HG03442 (cell line): ENCODE results near the gene THSD8.
A peak's percentile ranks its signal among the peaks of the same experiment; 100 is the strongest.
"Not testable (repeated sequence)": the region's sequence is repeated elsewhere in the genome, so short reads cannot be mapped to it uniquely, and the experiment has no call there.

ENCODE experiments used
- ATAC-seq: cut with Tn5 transposase; IDR thresholded peaks from one replicate; pipeline ENCODE4 v1.9.1; 2021; ENCODE audit warnings: mild to moderate bottlenecking, moderate library complexity; ENCODE audit not compliant: unreplicated experiment

Gene THSD8

GRCh38 chr19:12792051-12792852 lies 9.6 kb upstream of the THSD8 start:
- no peak for ATAC-seq

GRCh38 chr19:12792853-12793289 lies 9.0 kb upstream of the THSD8 start:
- ATAC-seq, result no peak

- ATAC-seq, result peak; percentile 33
Measured at GRCh38 chr19:12793290-12794195, 8.3 kb upstream of the THSD8 start.

- no peak for ATAC-seq
Measured at GRCh38 chr19:12794196-12794941, 7.5 kb upstream of the THSD8 start.

- ATAC-seq, result no peak
Measured at GRCh38 chr19:12794971-12795381, 6.9 kb upstream of the THSD8 start.

GRCh38 chr19:12796146-12797071 lies 5.5 kb upstream of the THSD8 start:
- no peak for ATAC-seq

- ATAC-seq, result no peak
Measured at GRCh38 chr19:12797141-12797587, 4.7 kb upstream of the THSD8 start.

- not testable (repeated sequence) for ATAC-seq
Measured at GRCh38 chr19:12797607-12798006, 4.3 kb upstream of the THSD8 start.

GRCh38 chr19:12799742-12800465 lies 2.0 kb upstream of the THSD8 start:
- ATAC-seq, result no peak

GRCh38 chr19:12800466-12800770 lies 1.5 kb upstream of the THSD8 start:
- no peak for ATAC-seq

- no peak for ATAC-seq
Measured at GRCh38 chr19:12800923-12801465, 875 bp upstream of the THSD8 start.

- no peak for ATAC-seq
Measured at GRCh38 chr19:12802267-12803106, 618 bp downstream of the THSD8 start.

GRCh38 chr19:12804051-12804450 lies 2.2 kb downstream of the THSD8 start:
- no peak for ATAC-seq

GRCh38 chr19:12806242-12807081 lies 4.6 kb downstream of the THSD8 start, which contains the start of gene RNASEH2A:
Gene RNASEH2A (plus strand): TSS chr19:12806584. CDS start chr19:12806674, 90 bp downstream.
- peak; percentile 65 for ATAC-seq

- no peak for ATAC-seq
Measured at GRCh38 chr19:12815088-12815487, 13.2 kb downstream of the THSD8 start.

- not testable (repeated sequence) for ATAC-seq
Measured at GRCh38 chr19:12817188-12817587, 15.3 kb downstream of the THSD8 start.

GRCh38 chr19:12817810-12818209 lies 15.9 kb downstream of the THSD8 start:
- ATAC-seq, result not testable (repeated sequence)
